Measurements from ENCODE around the gene CHTF18.

Gene CHTF18

GRCh38 chr16:743794-744500, 44.5 kb upstream of the CHTF18 start:
- no peak overlapping the region for H3K4me3 ChIP-seq (ENCODE audit: low read depth, low read length)
- no peak for TF ChIP-seq CTCF (IDR thresholded peaks at IDR 0.05; ENCODE audit: control insufficient read depth, extremely low read depth, insufficient read depth)
- DNase-seq (ENCODE audit: low read depth): no peak

GRCh38 chr16:745739-746138, 42.7 kb upstream of the CHTF18 start:
- H3K4me3 ChIP-seq (ENCODE audit: low read depth, low read length): no peak overlapping the region
- TF ChIP-seq CTCF (IDR thresholded peaks at IDR 0.05; ENCODE audit: control insufficient read depth, extremely low read depth, insufficient read depth): peak; percentile 28; the same call in 1 of the 2 replicates
- no peak for DNase-seq (ENCODE audit: low read depth)

GRCh38 chr16:746637-747036, 41.8 kb upstream of the CHTF18 start:
- TF ChIP-seq CTCF (IDR thresholded peaks at IDR 0.05; ENCODE audit: control insufficient read depth, extremely low read depth, insufficient read depth): no peak
- no peak overlapping the region for H3K4me3 ChIP-seq (ENCODE audit: low read depth, low read length)
- DNase-seq (ENCODE audit: low read depth): no peak

GRCh38 chr16:747978-748746, 40.3 kb upstream of the CHTF18 start:
- no peak for TF ChIP-seq CTCF (IDR thresholded peaks at IDR 0.05; ENCODE audit: control insufficient read depth, extremely low read depth, insufficient read depth)
- no peak overlapping the region for H3K4me3 ChIP-seq (ENCODE audit: low read depth, low read length)
- DNase-seq (ENCODE audit: low read depth): no peak

GRCh38 chr16:749010-749409, 39.4 kb upstream of the CHTF18 start:
- TF ChIP-seq CTCF (IDR thresholded peaks at IDR 0.05; ENCODE audit: control insufficient read depth, extremely low read depth, insufficient read depth): no peak
- no peak overlapping the region for H3K4me3 ChIP-seq (ENCODE audit: low read depth, low read length)
- DNase-seq (ENCODE audit: low read depth): no peak

- H3K4me3 ChIP-seq (ENCODE audit: low read depth, low read length): no peak overlapping the region
- no peak for DNase-seq (ENCODE audit: low read depth)
- TF ChIP-seq CTCF (IDR thresholded peaks at IDR 0.05; ENCODE audit: control insufficient read depth, extremely low read depth, insufficient read depth): no peak
Measured at GRCh38 chr16:750485-750884, 37.9 kb upstream of the CHTF18 start.

Data from LNCaP clone FGC (cell line).